GM12892 (cell line): Measurements from ENCODE around the gene DCTN2.

Experiments
- POLR2A ChIP-seq: IDR thresholded peaks from 2 replicates; pipeline ENCODE4 v1.6.1; 2011; ENCODE audit warnings: low read depth, low read length, control low read depth
- TAF1 ChIP-seq: IDR thresholded peaks from 2 replicates; pipeline ENCODE4 v1.6.1; 2011; ENCODE audit warnings: low read depth, mild to moderate bottlenecking, control low read depth, low read length, borderline replicate concordance

- TF ChIP-seq POLR2A (no peak), TAF1 (no peak)
Observed at GRCh38 chr12:57517187-57517586, 29.8 kb downstream of the DCTN2 start.
